OCI-LY3 (cell line): ENCODE data around the gene RNF40.

Experiments
- H2AFZ ChIP-seq: fragments of 200-600, 300-600 bp; shearing (Covaris generic); 2 replicates; pipeline ENCODE4 v1.6.0; 2014; ENCODE audit warnings: antibody characterized with exemption, low read depth, low read length
- H3K27ac ChIP-seq: fragments of 200-600, 300-600 bp; sonication (generic); 2 replicates; pipeline ENCODE4 v1.5.1; 2014; ENCODE audit warnings: mild to moderate bottlenecking, low read length, moderate library complexity, mixed read lengths
- H3K27me3 ChIP-seq: fragments of 200-600, 300-600 bp; sonication (generic); 2 replicates; pipeline ENCODE4 v1.6.1; 2014; ENCODE audit warnings: low read depth, low read length, mixed read lengths
- H3K36me3 ChIP-seq: fragments of 200-600, 300-600 bp; sonication (generic); replicated peaks from 2 replicates; pipeline ENCODE3; 2014; ENCODE audit warnings: low read depth, low read length, mixed read lengths
- H3K4me1 ChIP-seq: fragments of 300-600, 200-600 bp; sonication (generic); 2 replicates; pipeline ENCODE4 v1.6.1; 2014; ENCODE audit warnings: low read length, mixed read lengths
- H3K4me2 ChIP-seq: fragments of 200-600, 300-600 bp; sonication (generic); 2 replicates; pipeline ENCODE4 v1.6.1; 2014; ENCODE audit warnings: low read length, mixed read lengths
- H3K4me3 ChIP-seq: fragments of 300-600, 200-600 bp; sonication (generic); 2 replicates; pipeline ENCODE4 v1.5.1; 2014; ENCODE audit warnings: antibody characterized with exemption, mild to moderate bottlenecking, low read length, moderate library complexity
- H3K79me2 ChIP-seq: fragments of 300-600, 200-600 bp; shearing (Covaris generic); 2 replicates; pipeline ENCODE4 v1.6.1; 2014; ENCODE audit warnings: mild to moderate bottlenecking, low read length, mixed read lengths
- H3K9ac ChIP-seq: fragments of 300-600, 200-600 bp; shearing (Covaris generic); 2 replicates; pipeline ENCODE4 v1.6.0; 2014; ENCODE audit warnings: mild to moderate bottlenecking, low read length, moderate library complexity
- H3K9me3 ChIP-seq: fragments of 200-600, 300-600 bp; shearing (Covaris generic); 2 replicates; pipeline ENCODE4 v1.6.1; 2014; ENCODE audit warnings: low read length, mixed read lengths; ENCODE audit not compliant: insufficient read depth
- H4K20me1 ChIP-seq: fragments of 200-600, 300-600 bp; sonication (generic); 2 replicates; pipeline ENCODE4 v1.6.1; 2016; ENCODE audit warnings: low read length, mixed read lengths; ENCODE audit not compliant: insufficient read depth
- CTCF ChIP-seq: fragments of 200-600, 300-600 bp; sonication (generic); IDR thresholded peaks from 2 replicates; pipeline ENCODE4 v1.5.1; 2014; ENCODE audit warnings: antibody characterized with exemption, low read length, low read depth
- EZH2phosphoT487 ChIP-seq: fragments of 200-600 bp; shearing (Covaris generic); IDR thresholded peaks from 2 replicates; pipeline ENCODE4 v1.6.1; 2018; ENCODE audit warnings: antibody characterized with exemption, mixed run types, low read depth

Gene RNF40

GRCh38 chr16:30741461-30741914, 20.6 kb upstream of the RNF40 start:
- Histone ChIP-seq H3K4me2 (no peak overlapping the region), H3K27me3 (no peaks in the 10 kb centered on the region), H3K79me2 (no peaks in the 10 kb centered on the region; the same call in 1 of the 2 replicates), H2AFZ (no peak overlapping the region), H3K4me1 (no peaks in the 10 kb centered on the region), H3K4me3 (no peak overlapping the region), H3K36me3 (peaks cover 57% of the 10 kb centered on the region), H3K9ac (no peak overlapping the region), H3K27ac (no peak overlapping the region), H3K9me3 (no peaks in the 10 kb centered on the region), H4K20me1 (no peaks in the 10 kb centered on the region)
- TF ChIP-seq CTCF = no peak
- TF ChIP-seq EZH2phosphoT487 = no peak

- Histone ChIP-seq H4K20me1 (no peaks in the 10 kb centered on the region), H3K4me1 (peaks cover 5% of the 10 kb centered on the region), H3K9me3 (no peaks in the 10 kb centered on the region), H3K4me3 (no peak overlapping the region), H3K79me2 (peaks cover 2% of the 10 kb centered on the region), H3K9ac (no peak overlapping the region), H2AFZ (no peak overlapping the region), H3K27me3 (no peaks in the 10 kb centered on the region), H3K4me2 (no peak overlapping the region), H3K27ac (no peak overlapping the region), H3K36me3 (peaks cover 40% of the 10 kb centered on the region)
- no peak for TF ChIP-seq CTCF
- TF ChIP-seq EZH2phosphoT487 = no peak
These were observed 18.4 kb upstream of the RNF40 start for GRCh38 chr16:30743716-30744115.

GRCh38 chr16:30744183-30744582, 17.9 kb upstream of the RNF40 start:
- no peak for TF ChIP-seq CTCF
- no peak for TF ChIP-seq EZH2phosphoT487
- Histone ChIP-seq H3K4me2 (no peak overlapping the region), H3K36me3 (peaks cover 35% of the 10 kb centered on the region), H3K4me3 (no peak overlapping the region), H3K9ac (no peak overlapping the region), H4K20me1 (no peaks in the 10 kb centered on the region), H3K27ac (no peak overlapping the region), H3K4me1 (peaks cover 5% of the 10 kb centered on the region), H2AFZ (no peak overlapping the region), H3K9me3 (no peaks in the 10 kb centered on the region), H3K79me2 (peaks cover 7% of the 10 kb centered on the region), H3K27me3 (no peaks in the 10 kb centered on the region)

- TF ChIP-seq CTCF (no peak), EZH2phosphoT487 (no peak)
- Histone ChIP-seq H3K79me2 (peaks cover 16% of the 10 kb centered on the region), H2AFZ (no peak overlapping the region), H3K4me3 (no peak overlapping the region), H3K9me3 (no peaks in the 10 kb centered on the region), H3K36me3 (peaks cover 31% of the 10 kb centered on the region), H4K20me1 (no peaks in the 10 kb centered on the region), H3K4me1 (peaks cover 5% of the 10 kb centered on the region), H3K27ac (no peak overlapping the region), H3K4me2 (no peak overlapping the region), H3K9ac (no peak overlapping the region), H3K27me3 (no peaks in the 10 kb centered on the region)
These were observed 17.0 kb upstream of the RNF40 start for GRCh38 chr16:30745082-30745481.
